Measurements from ENCODE around the gene CCR2. TPM values are rescaled to one million over a fixed set of nuclear protein-coding genes. Genes with fewer than 3 reads are reported as not detected.

Gene CCR2
- total RNA-seq, 4 donors from 2014 or later = 1.7 to 4.8 (median 2.9) TPM

GRCh38 chr3:46397111-46397510, 43.2 kb downstream of the CCR2 start:
- WGBS, 2 donors = 88 to 95% methylated on average over 7 of the region's 7 CpGs
- H3K4me3 ChIP-seq = no peak overlapping the region
- TF ChIP-seq CTCF (IDR thresholded peaks at IDR 0.05) (no peak), EP300 (IDR thresholded peaks at IDR 0.05) (no peak), POLR2A (IDR thresholded peaks at IDR 0.05) (no peak)
- H3K36me3 ChIP-seq = no peaks in the 10 kb centered on the region
- H3K27me3 ChIP-seq = no peaks in the 10 kb centered on the region
- DNase-seq (ENCODE audit: low spot score in 2 of 2) = no peak
- H3K4me1 ChIP-seq = peaks cover 0 to 3% (median 0%) of the 10 kb centered on the region in 4 donors
- no peaks in the 10 kb centered on the region for H3K9me3 ChIP-seq
- no peak overlapping the region for H3K27ac ChIP-seq

GRCh38 chr3:46398186-46398955, 44.5 kb downstream of the CCR2 start:
- WGBS, 2 donors = 90% methylated on average over 6 of the region's 6 CpGs
- TF ChIP-seq CTCF (IDR thresholded peaks at IDR 0.05) = no peak
- Histone ChIP-seq H3K4me3 (no peak overlapping the region), H3K36me3 (no peaks in the 10 kb centered on the region), H3K4me1 (peaks cover 0 to 3% (median 0%) of the 10 kb centered on the region in 4 donors), H3K9me3 (no peaks in the 10 kb centered on the region), H3K27ac (no peak overlapping the region), H3K27me3 (no peaks in the 10 kb centered on the region)
- DNase-seq (ENCODE audit: low spot score in 2 of 2) = no peak

- DNase-seq (ENCODE audit: low spot score in 2 of 2) = no peak
- no peaks in the 10 kb centered on the region for H3K27me3 ChIP-seq
- peaks cover 0 to 3% (median 0%) of the 10 kb centered on the region in 4 donors for H3K4me1 ChIP-seq
- H3K27ac ChIP-seq = no peak overlapping the region
- WGBS, 2 donors = 68 to 70% methylated on average over 2 of the region's 2 CpGs
- no peaks in the 10 kb centered on the region for H3K36me3 ChIP-seq
- no peaks in the 10 kb centered on the region for H3K9me3 ChIP-seq
- H3K4me3 ChIP-seq = no peak overlapping the region
- TF ChIP-seq EP300 (IDR thresholded peaks at IDR 0.05) (no peak), CTCF (IDR thresholded peaks at IDR 0.05) (no peak), POLR2A (IDR thresholded peaks at IDR 0.05) (no peak)
These were observed 45.2 kb downstream of the CCR2 start for GRCh38 chr3:46399098-46399497.

GRCh38 chr3:46399557-46399956, 45.6 kb downstream of the CCR2 start:
- WGBS, 2 donors = 46 to 52% methylated on average over 2 of the region's 2 CpGs

More at GRCh38 chr3:46399557-46399956, 45.6 kb downstream of the CCR2 start:
- H3K27me3 ChIP-seq = no peaks in the 10 kb centered on the region
- no peak for TF ChIP-seq EP300 (IDR thresholded peaks at IDR 0.05)
- no peak for TF ChIP-seq CTCF (IDR thresholded peaks at IDR 0.05)
- no peak for TF ChIP-seq POLR2A (IDR thresholded peaks at IDR 0.05)
- no peak overlapping the region for H3K4me3 ChIP-seq
- no peaks in the 10 kb centered on the region for H3K9me3 ChIP-seq
- H3K27ac ChIP-seq = no peak overlapping the region
- H3K4me1 ChIP-seq = peaks cover 0 to 3% (median 0%) of the 10 kb centered on the region in 4 donors
- DNase-seq (ENCODE audit: low spot score in 2 of 2) = no peak
- H3K36me3 ChIP-seq = no peaks in the 10 kb centered on the region
